HepG2 (cell line): ENCODE results near the gene RNU7-1. TPM values are rescaled to one million over a fixed set of nuclear protein-coding genes. Genes with fewer than 3 reads are reported as not detected.
A peak's percentile ranks its signal among the peaks of the same experiment; 100 is the strongest.

Experiments
- CBX1 ChIP-seq: IDR thresholded peaks from one replicate; pipeline ENCODE4 v1.6.1; 2016; ENCODE audit warnings: antibody characterized with exemption, low read depth
- FOSL2 ChIP-seq: sonication (generic); formaldehyde crosslinking; IDR thresholded peaks from 2 replicates; pipeline ENCODE4 v1.4.0; 2020; ENCODE audit warnings: missing genetic modification reagents
- MXD4 ChIP-seq: IDR thresholded peaks from 2 replicates; pipeline ENCODE4 v1.6.1; 2016; ENCODE audit warnings: mild to moderate bottlenecking, missing biosample characterization, missing genetic modification reagents
- NR3C1 ChIP-seq: sonication (generic); formaldehyde crosslinking; IDR thresholded peaks from 2 replicates; pipeline ENCODE4 v1.4.0; 2020; ENCODE audit warnings: missing genetic modification reagents
- TEAD2 ChIP-seq: sonication (generic); formaldehyde crosslinking; IDR thresholded peaks from 2 replicates; pipeline ENCODE4 v1.9.0; 2021; ENCODE audit warnings: missing genetic modification reagents
- ZFX ChIP-seq: sonication (generic); formaldehyde crosslinking; IDR thresholded peaks from 2 replicates; pipeline ENCODE4 v1.4.0; 2020; ENCODE audit warnings: mild to moderate bottlenecking, low read depth, missing genetic modification reagents, moderate library complexity
- ZNF274 ChIP-seq: sonication (generic); formaldehyde crosslinking; IDR thresholded peaks from 2 replicates; pipeline ENCODE4 v1.5.1; 2020; ENCODE audit warnings: mild to moderate bottlenecking, missing genetic modification reagents
- ZNF780A ChIP-seq: sonication (generic); formaldehyde crosslinking; IDR thresholded peaks from 2 replicates; pipeline ENCODE4 v1.8.0; 2022; ENCODE audit warnings: mild to moderate bottlenecking, missing genetic modification reagents, moderate library complexity
- polyA plus RNA-seq, 8 experiments: library from polyadenylated mRNA; depleted of rRNA in 3 of 8; stranded (reverse) in 7 of 8; unstranded in 1 of 8; fragments of >200 nt; fragmentation: Illumina TruSeq in 4 of 8; extraction: Trizol in 4 of 8; gene quantifications; 2 replicates each; pipeline versions ENCODE4 v1.2.1 to v1.2.3, GENCODE V29; 2011 to 2016; ENCODE audit warnings: low read depth in 4 of 8, missing spikeins in 1 of 8, mixed read lengths in 1 of 8; ENCODE audit not compliant: insufficient read depth in 1 of 8
- total RNA-seq, 5 experiments: library from RNA; depleted of rRNA; stranded (reverse); fragments of >200 nt; fragmentation: Illumina TruSeq; extraction: Trizol; gene quantifications; 2 replicates each; pipeline ENCODE4 v1.2.3, GENCODE V29; 2016; ENCODE audit warnings: low read depth in 1 of 5
- TF ChIP-seq, protein P1 (sequence below): sonication (generic); formaldehyde crosslinking; IDR thresholded peaks from 2 replicates; pipeline ENCODE4 v1.9.0; 2022; ENCODE audit warnings: missing genetic modification reagents, mild to moderate bottlenecking, borderline replicate concordance
- TF ChIP-seq, protein P2 (sequence below): sonication (generic); formaldehyde crosslinking; IDR thresholded peaks from 2 replicates; pipeline ENCODE4 v1.8.0; 2023; ENCODE audit warnings: mild to moderate bottlenecking, missing genetic modification reagents
- TF ChIP-seq, protein P3 (sequence below): sonication (generic); formaldehyde crosslinking; IDR thresholded peaks from 2 replicates; pipeline ENCODE4 v1.5.0; 2020; ENCODE audit warnings: missing genetic modification reagents, mild to moderate bottlenecking, borderline replicate concordance
- TF ChIP-seq, protein P4 (sequence below): sonication (generic); formaldehyde crosslinking; IDR thresholded peaks from 2 replicates; pipeline ENCODE4 v1.8.1; 2023; ENCODE audit warnings: mild to moderate bottlenecking, missing genetic modification reagents
- TF ChIP-seq, protein P5 (sequence below): sonication (generic); formaldehyde crosslinking; IDR thresholded peaks from 2 replicates; pipeline ENCODE4 v1.4.0; 2020; ENCODE audit warnings: missing genetic modification reagents, low read depth, mild to moderate bottlenecking, borderline replicate concordance
- TF ChIP-seq, protein P6 (sequence below): sonication (generic); formaldehyde crosslinking; IDR thresholded peaks from 2 replicates; pipeline ENCODE4 v1.5.0; 2020; ENCODE audit warnings: mild to moderate bottlenecking, missing genetic modification reagents, borderline replicate concordance

The RNU7-1 gene
- total and polyA plus RNA-seq, 2 of the 13 experiments (the other 11 are each of a cell fraction or from before 2014, with no cell fraction given), result not detected

DNA sequence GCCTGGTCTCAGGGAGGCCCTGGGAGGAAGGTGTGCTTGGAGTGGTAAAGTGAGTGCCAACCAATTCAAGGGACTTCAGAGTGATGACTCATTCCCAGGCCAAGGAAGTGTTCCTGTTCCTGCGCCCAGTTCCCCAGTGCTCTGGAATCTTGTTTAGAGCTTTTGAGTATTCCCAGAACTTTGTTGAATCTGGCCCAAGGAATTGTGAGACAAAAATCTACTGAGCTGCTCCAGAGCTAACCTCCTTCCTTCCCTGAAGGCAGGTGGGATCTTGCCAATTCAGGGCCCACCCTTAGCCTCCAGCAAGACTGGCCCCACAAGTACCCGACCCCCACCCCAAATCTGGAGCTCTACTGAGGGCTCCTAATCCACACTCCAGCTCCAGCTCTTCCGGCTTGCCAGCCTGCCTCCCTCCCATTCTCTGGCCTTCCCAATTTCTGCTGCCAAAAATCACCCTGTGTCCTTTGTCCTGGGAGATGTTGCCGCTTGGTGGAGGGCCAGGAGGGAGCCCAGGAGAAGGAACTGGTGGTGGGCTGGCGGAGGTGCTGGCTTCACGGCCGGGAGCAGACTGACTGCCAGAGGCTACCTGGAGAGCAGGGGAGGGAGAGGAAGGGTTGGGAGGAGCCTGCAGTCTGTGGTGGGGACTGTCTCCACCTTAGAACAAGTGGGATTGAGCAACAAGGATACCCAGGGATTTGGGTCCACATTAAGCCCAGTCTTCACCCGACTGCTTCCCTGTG, 17.9 kb upstream of the RNU7-1 start (continued):
- peak; percentile 49 for TF ChIP-seq FOSL2 (CRISPR knock-in tag)
- no peak for TF ChIP-seq ZNF780A (CRISPR knock-in tag)
- TF ChIP-seq, protein P1, sequence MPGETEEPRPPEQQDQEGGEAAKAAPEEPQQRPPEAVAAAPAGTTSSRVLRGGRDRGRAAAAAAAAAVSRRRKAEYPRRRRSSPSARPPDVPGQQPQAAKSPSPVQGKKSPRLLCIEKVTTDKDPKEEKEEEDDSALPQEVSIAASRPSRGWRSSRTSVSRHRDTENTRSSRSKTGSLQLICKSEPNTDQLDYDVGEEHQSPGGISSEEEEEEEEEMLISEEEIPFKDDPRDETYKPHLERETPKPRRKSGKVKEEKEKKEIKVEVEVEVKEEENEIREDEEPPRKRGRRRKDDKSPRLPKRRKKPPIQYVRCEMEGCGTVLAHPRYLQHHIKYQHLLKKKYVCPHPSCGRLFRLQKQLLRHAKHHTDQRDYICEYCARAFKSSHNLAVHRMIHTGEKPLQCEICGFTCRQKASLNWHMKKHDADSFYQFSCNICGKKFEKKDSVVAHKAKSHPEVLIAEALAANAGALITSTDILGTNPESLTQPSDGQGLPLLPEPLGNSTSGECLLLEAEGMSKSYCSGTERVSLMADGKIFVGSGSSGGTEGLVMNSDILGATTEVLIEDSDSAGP, result peak; percentile 52; the same call in 1 of the 2 replicates
- TF ChIP-seq, protein P2, sequence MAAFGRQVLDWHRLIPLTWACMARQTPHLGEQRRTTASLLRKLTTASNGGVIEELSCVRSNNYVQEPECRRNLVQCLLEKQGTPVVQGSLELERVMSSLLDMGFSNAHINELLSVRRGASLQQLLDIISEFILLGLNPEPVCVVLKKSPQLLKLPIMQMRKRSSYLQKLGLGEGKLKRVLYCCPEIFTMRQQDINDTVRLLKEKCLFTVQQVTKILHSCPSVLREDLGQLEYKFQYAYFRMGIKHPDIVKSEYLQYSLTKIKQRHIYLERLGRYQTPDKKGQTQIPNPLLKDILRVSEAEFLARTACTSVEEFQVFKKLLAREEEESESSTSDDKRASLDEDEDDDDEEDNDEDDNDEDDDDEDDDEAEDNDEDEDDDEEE (CRISPR knock-in tag), result no peak
- TF ChIP-seq CBX1, result no peak
- no peak for TF ChIP-seq MXD4
- TF ChIP-seq, protein P3, sequence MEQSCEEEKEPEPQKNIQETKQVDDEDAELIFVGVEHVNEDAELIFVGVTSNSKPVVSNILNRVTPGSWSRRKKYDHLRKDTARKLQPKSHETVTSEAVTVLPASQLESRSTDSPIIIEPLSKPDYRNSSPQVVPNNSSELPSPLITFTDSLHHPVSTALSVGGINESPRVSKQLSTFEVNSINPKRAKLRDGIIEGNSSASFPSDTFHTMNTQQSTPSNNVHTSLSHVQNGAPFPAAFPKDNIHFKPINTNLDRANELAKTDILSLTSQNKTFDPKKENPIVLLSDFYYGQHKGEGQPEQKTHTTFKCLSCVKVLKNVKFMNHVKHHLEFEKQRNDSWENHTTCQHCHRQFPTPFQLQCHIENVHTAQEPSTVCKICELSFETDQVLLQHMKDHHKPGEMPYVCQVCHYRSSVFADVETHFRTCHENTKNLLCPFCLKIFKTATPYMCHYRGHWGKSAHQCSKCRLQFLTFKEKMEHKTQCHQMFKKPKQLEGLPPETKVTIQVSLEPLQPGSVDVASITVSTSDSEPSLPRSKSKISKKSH (CRISPR knock-in tag), result no peak
- peak; percentile 33; the same call in 1 of the 2 replicates for TF ChIP-seq ZFX (CRISPR knock-in tag)
- TF ChIP-seq TEAD2 (CRISPR knock-in tag), result no peak
- TF ChIP-seq, protein P4, sequence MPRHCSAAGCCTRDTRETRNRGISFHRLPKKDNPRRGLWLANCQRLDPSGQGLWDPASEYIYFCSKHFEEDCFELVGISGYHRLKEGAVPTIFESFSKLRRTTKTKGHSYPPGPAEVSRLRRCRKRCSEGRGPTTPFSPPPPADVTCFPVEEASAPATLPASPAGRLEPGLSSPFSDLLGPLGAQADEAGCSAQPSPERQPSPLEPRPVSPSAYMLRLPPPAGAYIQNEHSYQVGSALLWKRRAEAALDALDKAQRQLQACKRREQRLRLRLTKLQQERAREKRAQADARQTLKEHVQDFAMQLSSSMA, result no peak
- TF ChIP-seq, protein P5, sequence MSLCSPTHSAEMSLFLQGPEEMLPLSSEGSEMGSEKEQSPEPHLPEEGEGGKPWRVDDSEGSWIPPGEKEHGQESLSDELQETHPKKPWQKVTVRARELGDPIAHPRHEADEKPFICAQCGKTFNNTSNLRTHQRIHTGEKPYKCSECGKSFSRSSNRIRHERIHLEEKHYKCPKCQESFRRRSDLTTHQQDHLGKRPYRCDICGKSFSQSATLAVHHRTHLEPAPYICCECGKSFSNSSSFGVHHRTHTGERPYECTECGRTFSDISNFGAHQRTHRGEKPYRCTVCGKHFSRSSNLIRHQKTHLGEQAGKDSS (CRISPR knock-in tag), result no peak
- TF ChIP-seq NR3C1 (CRISPR knock-in tag), result no peak
- TF ChIP-seq, protein P6, sequence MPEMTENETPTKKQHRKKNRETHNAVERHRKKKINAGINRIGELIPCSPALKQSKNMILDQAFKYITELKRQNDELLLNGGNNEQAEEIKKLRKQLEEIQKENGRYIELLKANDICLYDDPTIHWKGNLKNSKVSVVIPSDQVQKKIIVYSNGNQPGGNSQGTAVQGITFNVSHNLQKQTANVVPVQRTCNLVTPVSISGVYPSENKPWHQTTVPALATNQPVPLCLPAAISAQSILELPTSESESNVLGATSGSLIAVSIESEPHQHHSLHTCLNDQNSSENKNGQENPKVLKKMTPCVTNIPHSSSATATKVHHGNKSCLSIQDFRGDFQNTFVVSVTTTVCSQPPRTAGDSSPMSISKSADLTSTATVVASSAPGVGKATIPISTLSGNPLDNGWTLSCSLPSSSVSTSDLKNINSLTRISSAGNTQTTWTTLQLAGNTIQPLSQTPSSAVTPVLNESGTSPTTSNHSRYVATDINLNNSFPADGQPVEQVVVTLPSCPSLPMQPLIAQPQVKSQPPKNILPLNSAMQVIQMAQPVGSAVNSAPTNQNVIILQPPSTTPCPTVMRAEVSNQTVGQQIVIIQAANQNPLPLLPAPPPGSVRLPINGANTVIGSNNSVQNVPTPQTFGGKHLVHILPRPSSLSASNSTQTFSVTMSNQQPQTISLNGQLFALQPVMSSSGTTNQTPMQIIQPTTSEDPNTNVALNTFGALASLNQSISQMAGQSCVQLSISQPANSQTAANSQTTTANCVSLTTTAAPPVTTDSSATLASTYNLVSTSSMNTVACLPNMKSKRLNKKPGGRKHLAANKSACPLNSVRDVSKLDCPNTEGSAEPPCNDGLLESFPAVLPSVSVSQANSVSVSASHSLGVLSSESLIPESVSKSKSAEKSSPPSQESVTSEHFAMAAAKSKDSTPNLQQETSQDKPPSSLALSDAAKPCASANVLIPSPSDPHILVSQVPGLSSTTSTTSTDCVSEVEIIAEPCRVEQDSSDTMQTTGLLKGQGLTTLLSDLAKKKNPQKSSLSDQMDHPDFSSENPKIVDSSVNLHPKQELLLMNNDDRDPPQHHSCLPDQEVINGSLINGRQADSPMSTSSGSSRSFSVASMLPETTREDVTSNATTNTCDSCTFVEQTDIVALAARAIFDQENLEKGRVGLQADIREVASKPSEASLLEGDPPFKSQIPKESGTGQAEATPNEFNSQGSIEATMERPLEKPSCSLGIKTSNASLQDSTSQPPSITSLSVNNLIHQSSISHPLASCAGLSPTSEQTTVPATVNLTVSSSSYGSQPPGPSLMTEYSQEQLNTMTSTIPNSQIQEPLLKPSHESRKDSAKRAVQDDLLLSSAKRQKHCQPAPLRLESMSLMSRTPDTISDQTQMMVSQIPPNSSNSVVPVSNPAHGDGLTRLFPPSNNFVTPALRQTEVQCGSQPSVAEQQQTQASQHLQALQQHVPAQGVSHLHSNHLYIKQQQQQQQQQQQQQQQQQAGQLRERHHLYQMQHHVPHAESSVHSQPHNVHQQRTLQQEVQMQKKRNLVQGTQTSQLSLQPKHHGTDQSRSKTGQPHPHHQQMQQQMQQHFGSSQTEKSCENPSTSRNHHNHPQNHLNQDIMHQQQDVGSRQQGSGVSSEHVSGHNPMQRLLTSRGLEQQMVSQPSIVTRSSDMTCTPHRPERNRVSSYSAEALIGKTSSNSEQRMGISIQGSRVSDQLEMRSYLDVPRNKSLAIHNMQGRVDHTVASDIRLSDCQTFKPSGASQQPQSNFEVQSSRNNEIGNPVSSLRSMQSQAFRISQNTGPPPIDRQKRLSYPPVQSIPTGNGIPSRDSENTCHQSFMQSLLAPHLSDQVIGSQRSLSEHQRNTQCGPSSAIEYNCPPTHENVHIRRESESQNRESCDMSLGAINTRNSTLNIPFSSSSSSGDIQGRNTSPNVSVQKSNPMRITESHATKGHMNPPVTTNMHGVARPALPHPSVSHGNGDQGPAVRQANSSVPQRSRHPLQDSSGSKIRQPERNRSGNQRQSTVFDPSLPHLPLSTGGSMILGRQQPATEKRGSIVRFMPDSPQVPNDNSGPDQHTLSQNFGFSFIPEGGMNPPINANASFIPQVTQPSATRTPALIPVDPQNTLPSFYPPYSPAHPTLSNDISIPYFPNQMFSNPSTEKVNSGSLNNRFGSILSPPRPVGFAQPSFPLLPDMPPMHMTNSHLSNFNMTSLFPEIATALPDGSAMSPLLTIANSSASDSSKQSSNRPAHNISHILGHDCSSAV, result no peak
- TF ChIP-seq ZNF274, result no peak
